Liver (tissue), 9 donors: ENCODE results near the gene DNAL4. TPM values are rescaled to one million over a fixed set of nuclear protein-coding genes. Genes with fewer than 3 reads are reported as not detected.

Experiments used
- DNase-seq: peaks from one replicate; pipeline ENCODE4 v3.0.0-alpha.2; 2017; ENCODE audit warnings: low spot score
- H3K27ac ChIP-seq, 2 donors: one replicate each; pipeline ENCODE4 v1.7.0; 2013; ENCODE audit warnings: inconsistent platforms in 2 of 2, low read length in 2 of 2, control low read depth in 1 of 2, low read depth in 1 of 2, mild to moderate bottlenecking in 1 of 2
- H3K27me3 ChIP-seq, 4 donors: one replicate each; pipeline versions ENCODE4 v1.6.1 to v1.7.0; 2013; ENCODE audit warnings: low read length in 3 of 4, inconsistent platforms in 1 of 4, mild to moderate bottlenecking in 1 of 4, moderate library complexity in 1 of 4; ENCODE audit not compliant: control insufficient read depth in 4 of 4, insufficient read depth in 4 of 4
- H3K36me3 ChIP-seq, 4 donors: one replicate each; pipeline versions ENCODE4 v1.6.1 to v1.7.0; 2013; ENCODE audit warnings: low read length in 3 of 4, mild to moderate bottlenecking in 3 of 4, low read depth in 1 of 4, moderate library complexity in 1 of 4; ENCODE audit not compliant: control insufficient read depth in 4 of 4, insufficient read depth in 3 of 4
- H3K4me1 ChIP-seq, 4 donors: one replicate each; pipeline versions ENCODE4 v1.6.1 to v1.7.0; 2013; ENCODE audit warnings: low read length in 3 of 4, mild to moderate bottlenecking in 3 of 4, moderate library complexity in 1 of 4; ENCODE audit not compliant: control insufficient read depth in 4 of 4, insufficient read depth in 4 of 4
- H3K4me3 ChIP-seq, 3 donors: one replicate each; pipeline versions ENCODE4 v1.6.1 to v1.7.0; 2013; ENCODE audit warnings: low read length in 3 of 3, control low read depth in 1 of 3, low read depth in 1 of 3, mild to moderate bottlenecking in 1 of 3
- H3K9ac ChIP-seq, 2 donors: one replicate each; pipeline ENCODE4 v1.7.0; 2013; ENCODE audit warnings: low read length in 2 of 2, mild to moderate bottlenecking in 2 of 2, moderate library complexity in 2 of 2, control low read depth in 1 of 2, low read depth in 1 of 2
- H3K9me3 ChIP-seq, 4 donors: one replicate each; pipeline versions ENCODE4 v1.6.1 to v1.7.0; 2013; ENCODE audit warnings: low read length in 3 of 4; ENCODE audit not compliant: control insufficient read depth in 4 of 4
- ATF3 ChIP-seq: IDR thresholded peaks from 2 replicates; pipeline ENCODE4 v1.6.1; 2016; ENCODE audit warnings: antibody characterized with exemption
- CTCF ChIP-seq: fragments of 150-350 bp; IDR thresholded peaks from 2 replicates; pipeline ENCODE4 v1.5.1; 2017; ENCODE audit warnings: improper control_type of control experiment, low read depth, low read length; ENCODE audit not compliant: missing input control
- EGR1 ChIP-seq, 2 donors: IDR thresholded peaks; 2 replicates each; pipeline ENCODE4 v1.6.1; 2016 to 2018; ENCODE audit warnings: antibody characterized with exemption in 2 of 2, low read depth in 2 of 2
- FOXA1 ChIP-seq: IDR thresholded peaks from 2 replicates; pipeline ENCODE4 v1.6.1; 2016; ENCODE audit warnings: antibody characterized with exemption
- FOXA2 ChIP-seq: IDR thresholded peaks from 2 replicates; pipeline ENCODE4 v1.6.1; 2016; ENCODE audit warnings: antibody characterized with exemption
- GABPA ChIP-seq, 2 donors: IDR thresholded peaks in 1 of 2; conservative IDR thresholded peaks in 1 of 2; 2 replicates each; pipeline ENCODE4 v1.6.1; 2016; ENCODE audit warnings: antibody characterized with exemption in 2 of 2, mild to moderate bottlenecking in 1 of 2, moderate library complexity in 1 of 2
- HNF4A ChIP-seq, 2 donors: conservative IDR thresholded peaks; 2 replicates each; pipeline ENCODE4 v1.6.1; 2016; ENCODE audit warnings: antibody characterized with exemption in 2 of 2, mild to moderate bottlenecking in 2 of 2
- HNF4G ChIP-seq: IDR thresholded peaks from 2 replicates; pipeline ENCODE4 v1.6.1; 2016; ENCODE audit warnings: antibody characterized with exemption
- JUND ChIP-seq, 2 donors: IDR thresholded peaks; 2 replicates each; pipeline ENCODE4 v1.6.1; 2016; ENCODE audit warnings: antibody characterized with exemption in 2 of 2
- MAX ChIP-seq: IDR thresholded peaks from 2 replicates; pipeline ENCODE4 v1.6.1; 2016; ENCODE audit warnings: antibody characterized with exemption
- NR2F2 ChIP-seq: IDR thresholded peaks from 2 replicates; pipeline ENCODE4 v1.6.1; 2016; ENCODE audit warnings: antibody characterized with exemption
- RAD21 ChIP-seq, 2 donors: IDR thresholded peaks; 2 replicates each; pipeline ENCODE4 v1.6.1; 2016; ENCODE audit warnings: antibody characterized with exemption in 2 of 2, mild to moderate bottlenecking in 2 of 2
- REST ChIP-seq: IDR thresholded peaks from 2 replicates; pipeline ENCODE4 v1.6.1; 2016; ENCODE audit warnings: antibody characterized with exemption, mild to moderate bottlenecking
- RXRA ChIP-seq, 2 donors: IDR thresholded peaks; 2 replicates each; pipeline ENCODE4 v1.6.1; 2017 to 2018; ENCODE audit warnings: antibody characterized with exemption in 2 of 2, mild to moderate bottlenecking in 1 of 2
- SP1 ChIP-seq: IDR thresholded peaks from 2 replicates; pipeline ENCODE4 v1.6.1; 2018; ENCODE audit warnings: antibody characterized with exemption, mild to moderate bottlenecking
- TAF1 ChIP-seq: conservative IDR thresholded peaks from 2 replicates; pipeline ENCODE4 v1.6.1; 2016; ENCODE audit warnings: antibody characterized with exemption, mild to moderate bottlenecking
- YY1 ChIP-seq: IDR thresholded peaks from 2 replicates; pipeline ENCODE4 v1.6.1; 2016; ENCODE audit warnings: antibody characterized with exemption, mild to moderate bottlenecking
- ZBTB33 ChIP-seq: IDR thresholded peaks from 2 replicates; pipeline ENCODE4 v1.6.1; 2016; ENCODE audit warnings: antibody characterized with exemption
- WGBS: extraction: QIAGEN DNeasy Blood & Tissue Kit; methylation state at CpG from one replicate; pipeline ENCODE4 v1.1.7; 2013; 5-methylcytosine and 5-hydroxymethylcytosine counted together
- polyA plus RNA-seq, 2 donors: library from polyadenylated mRNA; stranded (reverse) in 1 of 2; unstranded in 1 of 2; fragments of 200-250 nt in 1 of 2; fragments of >200 nt in 1 of 2; fragmentation: Nextera tagmentation in 1 of 2; extraction: Ambion mirVana in 1 of 2; gene quantifications; one replicate each; pipeline versions ENCODE4 v1.2.1 to v1.2.3, GENCODE V29; 2013 to 2015
- total RNA-seq, 2 donors: library from RNA; depleted of rRNA; stranded (reverse); fragments of >200 nt; gene quantifications; one replicate each; pipeline ENCODE4 v1.2.3, GENCODE V29; 2014
- donor health status: healthy.
- donor health status: healthy.
- donor health status: healthy.
- donor health status: healthy.
- donor health status: healthy.

The DNAL4 gene
- total and polyA plus RNA-seq, 4 donors = 4.0 to 5.6 (median 4.9) TPM

GRCh38 chr22:38734421-38735100, 59.4 kb downstream of the DNAL4 start:
- peaks cover 29 to 69% (median 52%) of the 10 kb centered on the region in 4 donors for H3K4me1 ChIP-seq
- no peak for TF ChIP-seq SP1
- no peak for TF ChIP-seq YY1
- TF ChIP-seq ATF3 = no peak
- no peak for TF ChIP-seq MAX
- no peak for TF ChIP-seq JUND (IDR thresholded peaks at IDR 0.05)
- TF ChIP-seq HNF4G = no peak
- TF ChIP-seq HNF4A (conservative IDR thresholded peaks at IDR 0.05) = no peak
- no peak for TF ChIP-seq NR2F2
- no peak for TF ChIP-seq ZBTB33
- TF ChIP-seq FOXA2 = no peak
- no peak for TF ChIP-seq FOXA1
- no peak for DNase-seq

GRCh38 chr22:38733724-38734381, 60.1 kb downstream of the DNAL4 start:
- Histone ChIP-seq H3K27ac (peak overlapping the region; percentile 81 to 83), H3K9me3 (no peaks in the 10 kb centered on the region), H3K4me3 (no peak overlapping the region), H3K27me3 (no peaks in the 10 kb centered on the region), H3K4me1 (peaks cover 29 to 69% (median 52%) of the 10 kb centered on the region in 4 donors), H3K9ac (peak overlapping the region in 1 of 2 donors; percentile 6), H3K36me3 (peaks cover 33 to 62% (median 36%) of the 10 kb centered on the region in 4 donors)
- no peak for DNase-seq
- WGBS = 33% methylated on average over 8 of the region's 8 CpGs
- TF ChIP-seq RXRA (IDR thresholded peaks at IDR 0.05) (peak; percentile 47 to 73), REST (peak; percentile 48), JUND (IDR thresholded peaks at IDR 0.05) (peak in 1 of 2 donors; percentile 29), SP1 (peak; percentile 54), ZBTB33 (no peak), ATF3 (no peak), EGR1 (IDR thresholded peaks at IDR 0.05; ENCODE audit: low read depth in 2 of 2) (peak in 1 of 2 donors; percentile 22), HNF4G (no peak), NR2F2 (no peak), GABPA (IDR thresholded peaks at IDR 0.05 in 1 of 2, conservative IDR thresholded peaks at IDR 0.05 in 1 of 2) (no peak), CTCF (no peak), FOXA2 (no peak), TAF1 (no peak), RAD21 (IDR thresholded peaks at IDR 0.05) (no peak), HNF4A (conservative IDR thresholded peaks at IDR 0.05) (peak; percentile 36 to 53), YY1 (peak; percentile 79)

More at GRCh38 chr22:38734421-38735100, 59.4 kb downstream of the DNAL4 start:
- Histone ChIP-seq H3K27ac (peak overlapping the region; percentile 81 to 83), H3K4me3 (no peak overlapping the region), H3K9ac (no peak overlapping the region), H3K36me3 (peaks cover 34 to 62% (median 39%) of the 10 kb centered on the region in 4 donors), H3K27me3 (no peaks in the 10 kb centered on the region), H3K9me3 (no peaks in the 10 kb centered on the region)
- WGBS = 86% methylated on average over 13 of the region's 13 CpGs
